ENCODE results near the gene HELQ. TPM values are rescaled to one million over a fixed set of nuclear protein-coding genes. Genes with fewer than 3 reads are reported as not detected.
A peak's percentile ranks its signal among the peaks of the same experiment; 100 is the strongest.

Gene HELQ
- total RNA-seq, 6 experiments from 2014 or later = 9.5 to 13.0 (median 11.8) TPM

- Mint-ChIP-seq H3K27me3 (ENCODE audit: insufficient read depth) (no peaks in the 10 kb centered on the region; the same call in 1 of the 2 replicates), H3K27ac (no peak overlapping the region), H3K4me3 (no peak overlapping the region), H3K36me3 (ENCODE audit: low read depth) (peaks cover 11% of the 10 kb centered on the region), H3K4me1 (ENCODE audit: low read depth) (0 out of 2 replicates have a peak, but pooled peaks cover 4% of the 10 kb centered on the region), H3K9me3 (no peaks in the 10 kb centered on the region)
- TF ChIP-seq CTCF (IDR thresholded peaks at IDR 0.05) = no peak
- no peak for DNase-seq
Measured at GRCh38 chr4:83473423-83473822, 17.8 kb upstream of the HELQ start.

GRCh38 chr4:83456184-83456501 lies 520 bp upstream of the HELQ start:
- no peaks in the 10 kb centered on the region for H3K9me3 Mint-ChIP-seq
- peaks cover 42% of the 10 kb centered on the region for H3K36me3 Mint-ChIP-seq (ENCODE audit: low read depth)
- peaks cover 17% of the 10 kb centered on the region for H3K4me1 Mint-ChIP-seq (ENCODE audit: low read depth)
- peak overlapping the region; percentile 100 for H3K27ac Mint-ChIP-seq
- peak overlapping the region; percentile 99 for H3K4me3 Mint-ChIP-seq
- no peak for TF ChIP-seq CTCF (IDR thresholded peaks at IDR 0.05)
- peaks cover 3% of the 10 kb centered on the region; the same call in 1 of the 2 replicates for H3K27me3 Mint-ChIP-seq (ENCODE audit: insufficient read depth)
- no peak for DNase-seq

- no peak for DNase-seq
- no peaks in the 10 kb centered on the region for H3K9me3 Mint-ChIP-seq
- H3K4me1 Mint-ChIP-seq (ENCODE audit: low read depth) = peaks cover 17% of the 10 kb centered on the region
- no peak for TF ChIP-seq CTCF (IDR thresholded peaks at IDR 0.05)
- H3K27me3 Mint-ChIP-seq (ENCODE audit: insufficient read depth) = peaks cover 3% of the 10 kb centered on the region; the same call in 1 of the 2 replicates
- peak overlapping the region; percentile 100 for H3K27ac Mint-ChIP-seq
- peaks cover 42% of the 10 kb centered on the region for H3K36me3 Mint-ChIP-seq (ENCODE audit: low read depth)
- peak overlapping the region; percentile 99 for H3K4me3 Mint-ChIP-seq
Measured at GRCh38 chr4:83454686-83455085, 937 bp downstream of the HELQ start.

GRCh38 chr4:83449009-83449408 lies 6.6 kb downstream of the HELQ start:
- no peak for TF ChIP-seq CTCF (IDR thresholded peaks at IDR 0.05)
- DNase-seq = no peak
- H3K27ac Mint-ChIP-seq = no peak overlapping the region
- peaks cover 1% of the 10 kb centered on the region; the same call in 1 of the 2 replicates for H3K27me3 Mint-ChIP-seq (ENCODE audit: insufficient read depth)
- H3K36me3 Mint-ChIP-seq (ENCODE audit: low read depth) = peaks cover 23% of the 10 kb centered on the region
- H3K9me3 Mint-ChIP-seq = no peaks in the 10 kb centered on the region
- H3K4me3 Mint-ChIP-seq = no peak overlapping the region
- H3K4me1 Mint-ChIP-seq (ENCODE audit: low read depth) = no peaks in the 10 kb centered on the region; the same call in 1 of the 2 replicates

- H3K27me3 Mint-ChIP-seq (ENCODE audit: insufficient read depth) = no peaks in the 10 kb centered on the region; the same call in 1 of the 2 replicates
- H3K36me3 Mint-ChIP-seq (ENCODE audit: low read depth) = no peaks in the 10 kb centered on the region
- H3K4me3 Mint-ChIP-seq = no peak overlapping the region
- no peaks in the 10 kb centered on the region for H3K9me3 Mint-ChIP-seq
- no peak for TF ChIP-seq CTCF (IDR thresholded peaks at IDR 0.05)
- no peak overlapping the region for H3K27ac Mint-ChIP-seq
- 0 out of 2 replicates have a peak, but pooled peaks cover 4% of the 10 kb centered on the region for H3K4me1 Mint-ChIP-seq (ENCODE audit: low read depth)
- DNase-seq = no peak
Measured at GRCh38 chr4:83440899-83441298, 14.7 kb downstream of the HELQ start.
